PC-3 (cell line): Measurements from ENCODE around the gene FTO. TPM values are rescaled to one million over a fixed set of nuclear protein-coding genes. Genes with fewer than 3 reads are reported as not detected.

Experiments used
- ATAC-seq: fragments of 200-7000 bp; cut with Tn5 transposase; 2 replicates; pipeline ENCODE4 v1.9.1; 2020; ENCODE audit warnings: mild to moderate bottlenecking, moderate library complexity
- BruUV-seq: library from RNA; stranded (reverse); fragments of 400-500 nt; replicated peaks from 2 replicates; lab custom pipeline; 2021; lab: Mats Ljungman, UMichigan
- CTCF ChIA-PET: fragments of 300-600 bp; sonication (Branson Sonifier 250); formaldehyde crosslinking; loops from one replicate; lab custom pipeline; 2022; ENCODE audit warnings: antibody characterized with exemption; lab: Charles Lee
- POLR2A ChIA-PET: fragments of 300-600 bp; sonication (Branson Sonifier 250); formaldehyde crosslinking; loops from one replicate; lab custom pipeline; 2022; ENCODE audit warnings: antibody characterized with exemption; ENCODE audit not compliant: unreplicated experiment; lab: Charles Lee
- DNase-seq: peaks from one replicate; pipeline ENCODE4 v3.0.0-alpha.2; 2015
- H2AFZ ChIP-seq: fragments of 300-600 bp; sonication (generic); 2 replicates; pipeline ENCODE4 v1.6.0; 2016; ENCODE audit warnings: antibody characterized with exemption, low read length
- H3F3A ChIP-seq: fragments of 300-600 bp; sonication (generic); one replicate; pipeline ENCODE4 v1.6.0; 2017; ENCODE audit warnings: antibody characterized with exemption, low read length, control low read depth, mild to moderate bottlenecking; ENCODE audit not compliant: unreplicated experiment
- H3K27ac ChIP-seq: fragments of 300-600 bp; sonication (generic); 2 replicates; pipeline ENCODE4 v1.5.1; 2016; ENCODE audit warnings: mild to moderate bottlenecking, low read length
- H3K27me3 ChIP-seq: fragments of 300-600 bp; sonication (generic); 2 replicates; pipeline ENCODE4 v1.6.1; 2016; ENCODE audit warnings: low read length, mixed read lengths
- H3K36me3 ChIP-seq: fragments of 300-600 bp; sonication (generic); 2 replicates; pipeline ENCODE4 v1.6.1; 2016; ENCODE audit warnings: low read depth, mixed run types, low read length, mixed read lengths
- H3K4me1 ChIP-seq: fragments of 300-600 bp; sonication (generic); 2 replicates; pipeline ENCODE4 v1.5.1; 2016; ENCODE audit warnings: low read length; ENCODE audit not compliant: insufficient read depth
- H3K4me2 ChIP-seq: fragments of 300-600 bp; sonication (generic); 2 replicates; pipeline ENCODE4 v1.6.0; 2016; ENCODE audit warnings: low read length
- H3K4me3 ChIP-seq: fragments of 300-600 bp; sonication (generic); 2 replicates; pipeline ENCODE4 v1.5.1; 2016; ENCODE audit warnings: mild to moderate bottlenecking, low read length, mixed read lengths
- H3K79me2 ChIP-seq: fragments of 300-600 bp; sonication (generic); 2 replicates; pipeline ENCODE4 v1.6.1; 2017; ENCODE audit warnings: low read length, mixed read lengths
- H3K9ac ChIP-seq: fragments of 300-600 bp; sonication (generic); 2 replicates; pipeline ENCODE4 v1.6.0; 2016; ENCODE audit warnings: mild to moderate bottlenecking, low read length
- H3K9me2 ChIP-seq: fragments of 300-600 bp; sonication (generic); replicated peaks from 2 replicates; pipeline ENCODE4 v1.6.1; 2016; ENCODE audit warnings: mixed run types, low read length, mixed read lengths
- H3K9me3 ChIP-seq: fragments of 300-600 bp; sonication (generic); 2 replicates; pipeline ENCODE4 v1.6.1; 2016; ENCODE audit warnings: low read length, mixed read lengths
- H4K20me1 ChIP-seq: fragments of 300-600 bp; sonication (generic); 2 replicates; pipeline ENCODE4 v1.6.1; 2016; ENCODE audit warnings: low read length, mixed read lengths
- EZH2 ChIP-seq: fragments of 300-600 bp; sonication (generic); IDR thresholded peaks from one replicate; pipeline ENCODE4 v1.6.1; 2017; ENCODE audit warnings: antibody characterized with exemption, mild to moderate bottlenecking, low read length; ENCODE audit not compliant: unreplicated experiment
- EZH2phosphoT487 ChIP-seq: fragments of 300-600 bp; sonication (generic); IDR thresholded peaks from 2 replicates; pipeline ENCODE4 v1.6.1; 2018; ENCODE audit warnings: mild to moderate bottlenecking, antibody characterized with exemption, low read length, borderline replicate concordance
- intact Hi-C: fragments of 100-400 bp; cut with micrococcal nuclease; formaldehyde crosslinking; loops from 2 replicates; pipeline ENCODE4 v1.9.0; 2023
- total RNA-seq: library from RNA; depleted of rRNA; stranded (reverse); fragments of >200 nt; gene quantifications from 2 replicates; pipeline ENCODE4 v1.2.3, GENCODE V29; 2014
- TF ChIP-seq, protein P1 (sequence below): fragments of 300-600 bp; sonication (generic); conservative IDR thresholded peaks from 2 replicates; pipeline ENCODE4 v1.5.1; 2017; ENCODE audit warnings: antibody characterized with exemption, low read depth, mild to moderate bottlenecking, low read length

Gene FTO
- total RNA-seq, 1 experiment from 2014 or later = 27.0 TPM

GRCh38 chr16:54048586-54049495 is 344.9 kb downstream of the FTO start:
- H3K27ac ChIP-seq = no peak overlapping the region
- no peak overlapping the region for H3K4me2 ChIP-seq
- TF ChIP-seq, protein P1, sequence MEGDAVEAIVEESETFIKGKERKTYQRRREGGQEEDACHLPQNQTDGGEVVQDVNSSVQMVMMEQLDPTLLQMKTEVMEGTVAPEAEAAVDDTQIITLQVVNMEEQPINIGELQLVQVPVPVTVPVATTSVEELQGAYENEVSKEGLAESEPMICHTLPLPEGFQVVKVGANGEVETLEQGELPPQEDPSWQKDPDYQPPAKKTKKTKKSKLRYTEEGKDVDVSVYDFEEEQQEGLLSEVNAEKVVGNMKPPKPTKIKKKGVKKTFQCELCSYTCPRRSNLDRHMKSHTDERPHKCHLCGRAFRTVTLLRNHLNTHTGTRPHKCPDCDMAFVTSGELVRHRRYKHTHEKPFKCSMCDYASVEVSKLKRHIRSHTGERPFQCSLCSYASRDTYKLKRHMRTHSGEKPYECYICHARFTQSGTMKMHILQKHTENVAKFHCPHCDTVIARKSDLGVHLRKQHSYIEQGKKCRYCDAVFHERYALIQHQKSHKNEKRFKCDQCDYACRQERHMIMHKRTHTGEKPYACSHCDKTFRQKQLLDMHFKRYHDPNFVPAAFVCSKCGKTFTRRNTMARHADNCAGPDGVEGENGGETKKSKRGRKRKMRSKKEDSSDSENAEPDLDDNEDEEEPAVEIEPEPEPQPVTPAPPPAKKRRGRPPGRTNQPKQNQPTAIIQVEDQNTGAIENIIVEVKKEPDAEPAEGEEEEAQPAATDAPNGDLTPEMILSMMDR = no peak
- TF ChIP-seq EZH2phosphoT487 (no peak), EZH2 (no peak)
- H3K9me2 ChIP-seq = no peaks in the 10 kb centered on the region
- no peaks in the 10 kb centered on the region for H3K79me2 ChIP-seq
- no peak overlapping the region for H2AFZ ChIP-seq
- DNase-seq = no peak
- H4K20me1 ChIP-seq = no peaks in the 10 kb centered on the region
- intact Hi-C loops = no loop called here
- ATAC-seq = no peak
- H3F3A ChIP-seq = no peaks in the 10 kb centered on the region
- CTCF ChIA-PET = no interaction called here
- no peaks in the 10 kb centered on the region for H3K36me3 ChIP-seq
- H3K4me1 ChIP-seq = no peaks in the 10 kb centered on the region
- no peaks in the 10 kb centered on the region for H3K9me3 ChIP-seq
- H3K9ac ChIP-seq = no peak overlapping the region
- H3K27me3 ChIP-seq = no peaks in the 10 kb centered on the region
- BruUV-seq = no TSS peak
- no peak overlapping the region for H3K4me3 ChIP-seq
- POLR2A ChIA-PET = no interaction called here

DNA sequence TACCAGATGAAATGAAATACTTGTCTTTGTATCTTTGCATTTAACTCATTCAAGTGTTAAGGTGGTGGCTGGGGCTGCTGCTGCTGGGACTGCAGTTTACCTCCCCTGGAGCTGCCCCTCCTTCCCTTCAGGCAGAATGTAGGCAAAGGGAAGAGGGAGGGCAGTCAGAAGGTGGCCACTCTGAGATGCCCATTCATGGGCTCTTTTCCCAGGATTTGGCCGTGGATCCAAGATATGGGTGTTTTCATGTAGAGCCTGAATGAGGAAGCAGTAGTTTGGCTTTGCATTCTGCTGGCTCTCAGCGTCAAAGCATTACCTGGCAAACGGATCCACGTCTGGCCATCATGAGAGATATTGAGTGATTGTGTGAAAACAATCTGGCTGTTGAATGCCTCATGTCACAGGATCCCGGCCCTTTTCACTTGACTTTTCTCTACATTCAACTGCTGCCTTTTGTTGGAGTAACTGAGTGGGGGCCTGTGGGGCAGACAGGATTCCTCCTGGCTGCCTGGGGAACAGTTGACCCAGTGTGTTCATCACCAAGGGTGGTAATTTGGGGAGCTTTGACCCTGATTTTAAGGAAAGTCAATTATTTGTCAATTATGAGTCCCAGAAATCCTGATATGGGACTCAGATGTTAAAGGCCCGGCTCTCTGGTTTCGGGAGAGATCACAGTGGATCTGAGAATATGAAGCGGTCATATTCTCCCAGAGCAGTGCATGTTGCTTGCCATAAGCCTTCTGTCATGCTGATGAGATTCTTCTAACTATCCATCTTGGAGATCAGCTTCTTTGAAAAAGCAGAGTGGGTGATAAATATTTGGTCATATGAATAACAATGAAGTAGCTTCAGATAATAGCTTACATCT is 345.9 kb downstream of the FTO start:
- Histone ChIP-seq H3K79me2 (no peaks in the 10 kb centered on the region), H3K9ac (no peak overlapping the region), H2AFZ (no peak overlapping the region), H3K4me2 (no peak overlapping the region), H4K20me1 (no peaks in the 10 kb centered on the region), H3K9me3 (no peaks in the 10 kb centered on the region), H3K27ac (no peak overlapping the region), H3K4me3 (no peak overlapping the region), H3K9me2 (no peaks in the 10 kb centered on the region), H3F3A (no peaks in the 10 kb centered on the region), H3K4me1 (no peaks in the 10 kb centered on the region), H3K36me3 (no peaks in the 10 kb centered on the region), H3K27me3 (no peaks in the 10 kb centered on the region)
- TF ChIP-seq EZH2phosphoT487 (no peak), EZH2 (no peak)
- TF ChIP-seq, protein P1 = no peak
- no TSS peak for BruUV-seq
- POLR2A ChIA-PET = no interaction called here
- no peak for DNase-seq
- intact Hi-C loops = no loop called here
- no peak for ATAC-seq
- CTCF ChIA-PET = no interaction called here
